Mesenchymal stem cell (in vitro differentiated cells and primary cell): ENCODE data around the gene CTU2.

ENCODE experiments used
- DNase-seq: peaks from one replicate; pipeline ENCODE4 v3.0.0-alpha.2; 2013
- H2AFZ ChIP-seq: one replicate; pipeline ENCODE4 v1.6.1; 2013; ENCODE audit warnings: low read depth, mild to moderate bottlenecking, control low read depth, inconsistent platforms, low read length, moderate library complexity
- H2AK5ac ChIP-seq: 2 replicates; pipeline ENCODE4 v1.6.1; 2013; ENCODE audit warnings: low read length, moderate library complexity, mild to moderate bottlenecking, inconsistent platforms; ENCODE audit not compliant: severe bottlenecking
- H2BK120ac ChIP-seq: one replicate; pipeline ENCODE4 v1.6.1; 2013; ENCODE audit warnings: low read depth, mild to moderate bottlenecking, inconsistent platforms, low read length, moderate library complexity
- H2BK12ac ChIP-seq, 2 experiments: one replicate each; pipeline ENCODE4 v1.6.1; 2013; ENCODE audit warnings: inconsistent platforms in 2 of 2, low read length in 2 of 2, mild to moderate bottlenecking in 2 of 2, moderate library complexity in 2 of 2, control low read depth in 1 of 2
- H2BK15ac ChIP-seq: one replicate; pipeline ENCODE4 v1.6.1; 2013; ENCODE audit warnings: mild to moderate bottlenecking, low read depth, inconsistent platforms; ENCODE audit not compliant: poor library complexity, severe bottlenecking
- H2BK5ac ChIP-seq: 2 replicates; pipeline ENCODE4 v1.6.1; 2013; ENCODE audit warnings: low read depth, mild to moderate bottlenecking, low read length, control low read depth, inconsistent platforms; ENCODE audit not compliant: poor library complexity, severe bottlenecking
- H3K14ac ChIP-seq, 2 experiments: one replicate each; pipeline ENCODE4 v1.6.1; 2013; ENCODE audit warnings: inconsistent platforms in 2 of 2, low read length in 2 of 2, control low read depth in 1 of 2, mild to moderate bottlenecking in 1 of 2, moderate library complexity in 1 of 2
- H3K18ac ChIP-seq, 2 experiments: one replicate each; pipeline ENCODE4 v1.6.1; 2013; ENCODE audit warnings: inconsistent platforms in 2 of 2, low read length in 2 of 2, control low read depth in 1 of 2, low read depth in 1 of 2, mild to moderate bottlenecking in 1 of 2
- H3K23ac ChIP-seq, 2 experiments: one replicate each; pipeline ENCODE4 v1.6.1; 2013; ENCODE audit warnings: inconsistent platforms in 2 of 2, low read length in 2 of 2, mild to moderate bottlenecking in 2 of 2, moderate library complexity in 2 of 2, control low read depth in 1 of 2
- H3K27ac ChIP-seq: 2 replicates; pipeline ENCODE4 v1.5.1; 2013; ENCODE audit warnings: mild to moderate bottlenecking, moderate library complexity, low read length, control low read depth, inconsistent platforms; ENCODE audit not compliant: poor library complexity, severe bottlenecking
- H3K27me3 ChIP-seq, 2 experiments: 2 replicates each; pipeline versions ENCODE4 v1.6.1 to v1.7.0; 2013; ENCODE audit warnings: low read length in 2 of 2, mild to moderate bottlenecking in 2 of 2, moderate library complexity in 2 of 2, control low read depth in 1 of 2, inconsistent platforms in 1 of 2; ENCODE audit not compliant: control insufficient read depth in 1 of 2, insufficient read depth in 1 of 2
- H3K36me3 ChIP-seq, 2 experiments: 2 replicates each; pipeline versions ENCODE4 v1.6.1 to v1.7.0; 2013; ENCODE audit warnings: low read length in 2 of 2, control low read depth in 1 of 2, inconsistent platforms in 1 of 2, low read depth in 1 of 2, mild to moderate bottlenecking in 1 of 2; ENCODE audit not compliant: insufficient read depth in 2 of 2, control insufficient read depth in 1 of 2
- H3K4ac ChIP-seq, 2 experiments: one replicate each; pipeline ENCODE4 v1.6.1; 2013; ENCODE audit warnings: inconsistent platforms in 2 of 2, low read length in 2 of 2, mild to moderate bottlenecking in 2 of 2, moderate library complexity in 2 of 2, control low read depth in 1 of 2, low read depth in 1 of 2
- H3K4me1 ChIP-seq: 2 replicates; pipeline ENCODE4 v1.6.1; 2013; ENCODE audit warnings: low read depth, low read length, control low read depth; ENCODE audit not compliant: control insufficient read depth, insufficient read depth
- H3K4me2 ChIP-seq: 2 replicates; pipeline ENCODE4 v1.6.1; 2013; ENCODE audit warnings: low read length, mild to moderate bottlenecking, inconsistent platforms; ENCODE audit not compliant: poor library complexity, severe bottlenecking
- H3K4me3 ChIP-seq, 2 experiments: 2 replicates each; pipeline versions ENCODE4 v1.5.1 to v1.7.0; 2013; ENCODE audit warnings: low read length in 2 of 2, mild to moderate bottlenecking in 2 of 2, control low read depth in 1 of 2, low read depth in 1 of 2; ENCODE audit not compliant: insufficient read depth in 1 of 2
- H3K79me1 ChIP-seq: replicated peaks from 2 replicates; pipeline ENCODE4 v1.6.1; 2013; ENCODE audit warnings: mild to moderate bottlenecking, control low read depth, low read length, inconsistent platforms; ENCODE audit not compliant: poor library complexity, severe bottlenecking
- H3K9ac ChIP-seq: 2 replicates; pipeline ENCODE4 v1.7.0; 2013; ENCODE audit warnings: mild to moderate bottlenecking, low read length, moderate library complexity
- H3K9me3 ChIP-seq: 2 replicates; pipeline ENCODE4 v1.7.0; 2013; ENCODE audit warnings: mild to moderate bottlenecking, low read length; ENCODE audit not compliant: control insufficient read depth
- H4K8ac ChIP-seq: one replicate; pipeline ENCODE4 v1.6.1; 2013; ENCODE audit warnings: inconsistent platforms, mild to moderate bottlenecking, low read length, moderate library complexity
- H4K91ac ChIP-seq: one replicate; pipeline ENCODE4 v1.6.1; 2013; ENCODE audit warnings: mild to moderate bottlenecking, low read length, inconsistent platforms
- WGBS: methylation state at CpG from one replicate; pipeline ENCODE4 v1.1.7; 2013; ENCODE audit warnings: mixed read lengths; 5-methylcytosine and 5-hydroxymethylcytosine counted together

The CTU2 gene

DNA sequence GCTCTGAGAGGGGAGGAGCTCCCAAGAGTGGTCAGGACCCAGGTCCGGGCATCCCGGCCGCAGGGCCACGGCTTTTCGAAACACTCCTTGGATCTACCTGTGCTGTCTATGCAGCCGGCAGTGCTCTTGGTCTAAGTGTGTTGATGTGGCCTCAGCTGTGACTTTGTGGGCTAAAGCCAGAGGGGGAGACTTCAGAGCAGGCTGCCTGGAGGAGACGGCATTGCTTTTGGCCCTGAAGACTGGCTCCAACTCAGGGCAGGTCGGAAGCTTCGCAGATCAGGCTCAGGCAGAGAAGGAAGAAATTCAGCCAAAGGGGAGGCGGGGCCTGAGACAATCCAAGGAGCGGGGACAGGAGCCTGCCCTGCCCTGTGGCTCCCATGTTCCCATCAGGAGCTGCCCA lies 47.3 kb downstream of the CTU2 start:
- Histone ChIP-seq H2AFZ (no peak overlapping the region), H3K4me1 (peaks cover 41% of the 10 kb centered on the region), H4K91ac (no peak overlapping the region), H3K9ac (peak overlapping the region; percentile 15), H3K4ac (peak overlapping the region in 1 of 2 experiments; percentile 24), H4K8ac (no peak overlapping the region), H3K4me2 (no peak overlapping the region), H3K27ac (no peak overlapping the region), H3K23ac (no peak overlapping the region), H2BK120ac (no peak overlapping the region), H3K79me1 (peaks cover 40% of the 10 kb centered on the region), H3K27me3 (no peaks in the 10 kb centered on the region), H2BK15ac (no peak overlapping the region), H3K36me3 (peaks cover 5 to 46% of the 10 kb centered on the region in 2 experiments), H3K4me3 (no peak overlapping the region), H2BK12ac (no peak overlapping the region), H2BK5ac (no peak overlapping the region), H3K9me3 (no peaks in the 10 kb centered on the region), H3K18ac (no peak overlapping the region), H3K14ac (no peak overlapping the region), H2AK5ac (no peak overlapping the region)
- DNase-seq = no peak
- 91% methylated on average over 11 of the region's 11 CpGs for WGBS

- WGBS = 91% methylated on average over 28 of the region's 28 CpGs
Measured at GRCh38 chr16:88754109-88754911, 48.0 kb downstream of the CTU2 start.

GRCh38 chr16:88754912-88755744 lies 48.8 kb downstream of the CTU2 start:
- Histone ChIP-seq H2AK5ac (no peak overlapping the region), H3K14ac (no peak overlapping the region), H3K79me1 (peaks cover 38% of the 10 kb centered on the region), H3K18ac (no peak overlapping the region), H3K27me3 (no peaks in the 10 kb centered on the region), H4K8ac (no peak overlapping the region), H3K4me1 (peaks cover 56% of the 10 kb centered on the region), H3K4me2 (no peak overlapping the region), H2AFZ (no peak overlapping the region), H3K4me3 (no peak overlapping the region), H3K36me3 (peaks cover 5 to 41% of the 10 kb centered on the region in 2 experiments), H2BK5ac (no peak overlapping the region), H2BK15ac (no peak overlapping the region), H3K4ac (no peak overlapping the region), H2BK120ac (no peak overlapping the region), H3K27ac (no peak overlapping the region), H4K91ac (no peak overlapping the region), H3K23ac (no peak overlapping the region), H2BK12ac (no peak overlapping the region), H3K9ac (no peak overlapping the region), H3K9me3 (no peaks in the 10 kb centered on the region)
- WGBS = 86% methylated on average over 41 of the region's 42 CpGs
- no peak for DNase-seq

More at GRCh38 chr16:88754109-88754911, 48.0 kb downstream of the CTU2 start:
- no peak overlapping the region for H2AK5ac ChIP-seq
- no peak overlapping the region for H3K14ac ChIP-seq
- H3K4ac ChIP-seq = no peak overlapping the region
- no peak overlapping the region for H2BK120ac ChIP-seq
- H3K9me3 ChIP-seq = no peaks in the 10 kb centered on the region
- H3K27me3 ChIP-seq = no peaks in the 10 kb centered on the region
- peak overlapping the region; percentile 15 for H3K9ac ChIP-seq
- H3K18ac ChIP-seq = no peak overlapping the region
- no peak overlapping the region for H2AFZ ChIP-seq
- H2BK15ac ChIP-seq = no peak overlapping the region
- no peak for DNase-seq
- H3K36me3 ChIP-seq = peaks cover 5 to 43% of the 10 kb centered on the region in 2 experiments
- H3K4me3 ChIP-seq = no peak overlapping the region
- H4K91ac ChIP-seq = peak overlapping the region; percentile 31
- no peak overlapping the region for H2BK12ac ChIP-seq
- peaks cover 38% of the 10 kb centered on the region for H3K79me1 ChIP-seq
- peaks cover 48% of the 10 kb centered on the region for H3K4me1 ChIP-seq
- no peak overlapping the region for H3K27ac ChIP-seq
- no peak overlapping the region for H3K4me2 ChIP-seq
- no peak overlapping the region for H4K8ac ChIP-seq
- H3K23ac ChIP-seq = no peak overlapping the region
- no peak overlapping the region for H2BK5ac ChIP-seq
